WERI-Rb-1 (cell line): Measurements from ENCODE around the gene IGLL5.

Source experiments
- DNase-seq: peaks from one replicate; pipeline ENCODE4 v3.0.0-alpha.2; 2020
- H3K27ac ChIP-seq: fragments of 250-450 bp; sonication (Bioruptor Pico); 2 replicates; pipeline ENCODE4 v1.5.1; 2020; ENCODE audit warnings: mild to moderate bottlenecking, moderate library complexity
- H3K27me3 ChIP-seq: fragments of 250-450 bp; sonication (Bioruptor Pico); 2 replicates; pipeline ENCODE4 v1.5.1; 2021; ENCODE audit warnings: mild to moderate bottlenecking, low read depth, moderate library complexity; ENCODE audit not compliant: insufficient read depth, severe bottlenecking
- H3K36me3 ChIP-seq: fragments of 250-450 bp; sonication (Bioruptor Pico); 2 replicates; pipeline ENCODE4 v1.5.1; 2020; ENCODE audit warnings: mild to moderate bottlenecking, moderate library complexity
- H3K4me3 ChIP-seq: 2 replicates; pipeline ENCODE4 v1.5.1; 2011; ENCODE audit warnings: low read depth, mild to moderate bottlenecking, control low read depth, low read length
- H3K9me3 ChIP-seq: fragments of 250-450 bp; sonication (Bioruptor Pico); 2 replicates; pipeline ENCODE4 v1.5.1; 2021; ENCODE audit warnings: mild to moderate bottlenecking, moderate library complexity; ENCODE audit not compliant: severe bottlenecking
- TF ChIP-seq, protein P1 (sequence below): IDR thresholded peaks from 2 replicates; pipeline ENCODE4 v1.5.1; 2011; ENCODE audit warnings: low read depth, mild to moderate bottlenecking, control low read depth, inconsistent platforms, low read length

IGLL5 gene

DNA sequence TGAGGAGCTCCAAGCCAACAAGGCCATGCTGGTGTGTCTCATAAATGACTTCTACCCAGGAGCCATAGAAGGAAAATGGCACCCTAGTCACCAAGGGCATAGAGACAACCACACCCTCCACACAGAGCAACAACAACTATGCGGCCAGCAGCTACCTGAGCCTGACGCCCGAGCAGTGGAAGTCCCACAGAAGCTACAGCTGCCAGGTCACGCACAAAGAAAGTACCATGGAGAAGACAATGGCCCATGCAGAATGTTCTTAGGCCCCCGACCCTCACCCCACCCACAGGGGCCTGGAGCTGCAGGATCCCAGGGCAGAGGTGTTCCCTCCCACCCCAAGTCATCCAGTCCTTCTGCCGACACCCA, 28.0 kb downstream of the IGLL5 start:
- Histone ChIP-seq H3K27ac (no peak overlapping the region), H3K9me3 (no peaks in the 10 kb centered on the region), H3K27me3 (no peaks in the 10 kb centered on the region), H3K4me3 (no peak overlapping the region), H3K36me3 (no peaks in the 10 kb centered on the region)
- no peak for DNase-seq
- TF ChIP-seq, protein P1, sequence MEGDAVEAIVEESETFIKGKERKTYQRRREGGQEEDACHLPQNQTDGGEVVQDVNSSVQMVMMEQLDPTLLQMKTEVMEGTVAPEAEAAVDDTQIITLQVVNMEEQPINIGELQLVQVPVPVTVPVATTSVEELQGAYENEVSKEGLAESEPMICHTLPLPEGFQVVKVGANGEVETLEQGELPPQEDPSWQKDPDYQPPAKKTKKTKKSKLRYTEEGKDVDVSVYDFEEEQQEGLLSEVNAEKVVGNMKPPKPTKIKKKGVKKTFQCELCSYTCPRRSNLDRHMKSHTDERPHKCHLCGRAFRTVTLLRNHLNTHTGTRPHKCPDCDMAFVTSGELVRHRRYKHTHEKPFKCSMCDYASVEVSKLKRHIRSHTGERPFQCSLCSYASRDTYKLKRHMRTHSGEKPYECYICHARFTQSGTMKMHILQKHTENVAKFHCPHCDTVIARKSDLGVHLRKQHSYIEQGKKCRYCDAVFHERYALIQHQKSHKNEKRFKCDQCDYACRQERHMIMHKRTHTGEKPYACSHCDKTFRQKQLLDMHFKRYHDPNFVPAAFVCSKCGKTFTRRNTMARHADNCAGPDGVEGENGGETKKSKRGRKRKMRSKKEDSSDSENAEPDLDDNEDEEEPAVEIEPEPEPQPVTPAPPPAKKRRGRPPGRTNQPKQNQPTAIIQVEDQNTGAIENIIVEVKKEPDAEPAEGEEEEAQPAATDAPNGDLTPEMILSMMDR: no peak

DNA sequence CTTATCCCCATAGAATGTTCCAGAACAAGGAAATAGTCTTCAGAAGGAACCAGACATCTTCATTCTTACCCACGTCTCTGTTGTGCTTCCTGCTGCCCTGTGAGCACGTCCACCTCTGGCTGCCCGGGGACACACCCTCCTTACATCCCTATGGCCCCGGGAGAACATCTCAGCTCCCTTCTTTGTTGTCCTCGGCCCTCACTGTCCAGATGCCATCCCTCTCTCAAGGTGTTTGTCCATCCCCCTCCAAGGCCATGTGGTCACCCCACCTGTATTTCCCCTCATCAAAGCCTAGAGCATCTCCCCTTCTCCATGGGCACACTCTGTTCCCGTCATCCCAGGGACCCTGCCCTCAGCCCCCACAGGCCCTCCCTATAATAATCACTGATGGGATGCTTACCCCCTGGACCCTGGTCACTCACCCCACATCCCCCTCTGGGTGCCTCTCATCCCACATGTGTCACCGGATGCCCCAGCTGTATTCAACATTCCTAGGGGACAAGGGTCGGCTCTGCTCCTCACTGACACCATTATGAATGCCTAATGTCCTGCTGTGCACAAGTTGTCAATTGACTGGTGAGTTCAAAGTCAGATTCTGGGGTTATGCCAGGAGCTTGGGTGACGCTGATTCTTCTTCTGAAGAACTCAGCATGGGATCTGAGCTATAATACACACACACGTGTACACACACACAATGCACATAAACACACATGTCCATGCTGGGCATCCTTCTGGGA, 28.8 kb downstream of the IGLL5 start:
- no peaks in the 10 kb centered on the region for H3K9me3 ChIP-seq
- H3K27me3 ChIP-seq: no peaks in the 10 kb centered on the region
- no peaks in the 10 kb centered on the region for H3K36me3 ChIP-seq
- H3K27ac ChIP-seq: no peak overlapping the region
- H3K4me3 ChIP-seq: no peak overlapping the region
- no peak for DNase-seq
- TF ChIP-seq, protein P1: no peak

DNA sequence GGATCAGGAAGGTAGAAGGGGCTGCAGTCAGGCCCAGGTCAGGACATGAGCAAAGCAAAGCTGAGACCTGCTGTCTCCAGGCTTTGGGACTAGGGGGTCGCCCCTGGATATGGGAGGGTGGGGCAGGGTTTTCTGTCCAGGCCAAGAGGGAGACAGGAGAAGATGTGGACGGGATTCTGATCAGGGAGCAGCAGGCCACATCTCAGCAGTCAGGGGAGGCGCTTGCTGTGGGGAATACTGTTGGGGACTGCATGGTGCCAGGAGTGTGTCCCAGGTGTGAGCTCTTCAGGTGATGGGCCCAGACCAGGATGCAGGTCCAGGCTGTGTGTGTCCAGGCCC, 29.3 kb downstream of the IGLL5 start:
- Histone ChIP-seq H3K4me3 (no peak overlapping the region), H3K36me3 (no peaks in the 10 kb centered on the region), H3K27ac (no peak overlapping the region), H3K9me3 (no peaks in the 10 kb centered on the region), H3K27me3 (no peaks in the 10 kb centered on the region)
- TF ChIP-seq, protein P1: no peak
- no peak for DNase-seq

GRCh38 chr22:22917377-22917776, 29.8 kb downstream of the IGLL5 start:
- DNase-seq: no peak
- Histone ChIP-seq H3K36me3 (no peaks in the 10 kb centered on the region), H3K9me3 (no peaks in the 10 kb centered on the region), H3K4me3 (no peak overlapping the region), H3K27ac (no peak overlapping the region), H3K27me3 (no peaks in the 10 kb centered on the region)
- TF ChIP-seq, protein P1: no peak

DNA sequence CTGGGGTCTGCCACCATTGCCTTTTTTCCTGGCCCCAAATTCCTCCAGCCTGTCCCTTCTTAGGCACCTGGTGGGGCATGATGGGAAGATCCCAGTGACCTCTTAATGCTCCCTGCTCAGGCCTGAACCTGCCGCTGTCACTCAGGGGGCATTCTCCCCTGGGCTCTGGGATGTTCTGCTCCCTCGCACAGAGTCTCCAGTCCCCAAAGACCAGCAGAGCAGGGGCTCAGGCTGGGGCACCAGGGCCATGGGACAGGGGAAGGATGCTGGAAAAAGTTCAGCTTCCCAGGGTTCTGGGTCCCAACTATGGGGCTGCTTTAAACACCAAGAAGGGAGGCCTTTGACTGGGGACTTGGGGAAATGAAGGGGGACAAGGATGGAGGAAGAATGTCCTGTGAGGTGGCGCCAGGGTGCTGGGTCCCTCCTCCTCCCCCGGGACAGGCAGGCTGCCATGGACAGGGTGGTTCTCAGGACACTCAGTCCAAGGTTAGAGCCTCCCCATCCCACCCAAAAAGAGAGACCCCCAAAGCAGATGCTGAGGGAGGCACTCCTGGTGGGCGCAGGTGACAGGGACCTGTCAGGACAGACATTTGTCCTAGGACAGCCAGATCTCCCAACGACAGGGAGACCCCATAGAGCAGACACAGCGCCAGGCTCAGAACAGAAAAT, 30.8 kb downstream of the IGLL5 start:
- Histone ChIP-seq H3K9me3 (no peaks in the 10 kb centered on the region), H3K27me3 (no peaks in the 10 kb centered on the region), H3K4me3 (no peak overlapping the region), H3K36me3 (no peaks in the 10 kb centered on the region), H3K27ac (no peak overlapping the region)
- TF ChIP-seq, protein P1: no peak
- no peak for DNase-seq
